ENCODE data around the gene NCKAP1. TPM values are rescaled to one million over a fixed set of nuclear protein-coding genes. Genes with fewer than 3 reads are reported as not detected.

Gene NCKAP1
- polyA plus RNA-seq, 1 donor: 83.6 TPM

DNA sequence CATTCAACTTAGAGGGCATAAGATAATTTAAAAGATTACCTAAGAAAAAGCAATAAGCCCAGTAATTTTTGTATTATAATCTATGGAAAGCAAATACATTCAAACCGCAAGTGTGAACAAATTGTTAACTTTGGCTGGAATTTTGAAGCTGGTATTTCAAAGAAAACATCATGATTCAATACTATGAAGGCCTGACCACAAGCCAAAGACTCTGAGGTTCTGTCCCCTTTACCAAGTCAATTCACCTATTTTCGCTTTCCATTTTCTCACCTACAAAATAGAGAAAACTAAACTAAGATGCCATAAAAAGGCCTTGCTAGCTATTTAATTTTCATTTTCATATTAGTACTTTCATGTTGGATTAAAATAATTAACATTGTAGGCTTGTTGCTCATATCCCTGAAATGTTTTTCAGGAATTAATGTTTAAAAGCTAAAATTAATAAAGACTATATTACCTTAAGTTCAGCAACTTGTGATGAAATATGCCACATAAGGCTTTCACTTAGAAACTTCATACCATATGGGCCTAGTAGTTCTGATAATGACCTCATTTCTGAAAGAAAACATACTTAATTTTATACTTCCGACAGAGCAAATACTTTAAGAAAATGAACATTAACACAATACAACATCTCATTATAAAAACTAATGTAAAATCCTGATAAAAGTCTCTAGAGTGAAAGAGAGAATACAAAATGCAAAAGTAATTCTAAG lies 86.2 kb downstream of the NCKAP1 start:
- DNase-seq (ENCODE audit: low read depth): no peak

DNA sequence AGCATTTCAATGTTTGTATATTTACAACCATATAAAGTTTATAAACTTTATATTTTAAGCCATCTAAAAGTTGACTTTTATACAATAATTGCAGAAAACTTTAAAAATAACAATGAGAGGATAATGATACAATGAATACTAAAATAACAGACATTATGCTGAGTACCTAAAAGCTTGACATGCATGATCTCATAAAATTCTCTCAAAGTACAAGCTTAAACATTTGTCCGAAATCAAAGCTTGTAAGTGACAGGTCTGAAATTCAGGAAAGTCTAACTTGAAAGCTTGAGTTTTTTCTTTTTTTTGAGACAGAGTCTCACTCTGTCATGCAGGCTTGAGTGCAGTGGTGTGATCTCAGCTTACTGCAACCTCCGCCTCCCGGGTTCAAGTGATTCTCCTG lies 87.7 kb downstream of the NCKAP1 start:
- DNase-seq (ENCODE audit: low read depth): no peak

DNA sequence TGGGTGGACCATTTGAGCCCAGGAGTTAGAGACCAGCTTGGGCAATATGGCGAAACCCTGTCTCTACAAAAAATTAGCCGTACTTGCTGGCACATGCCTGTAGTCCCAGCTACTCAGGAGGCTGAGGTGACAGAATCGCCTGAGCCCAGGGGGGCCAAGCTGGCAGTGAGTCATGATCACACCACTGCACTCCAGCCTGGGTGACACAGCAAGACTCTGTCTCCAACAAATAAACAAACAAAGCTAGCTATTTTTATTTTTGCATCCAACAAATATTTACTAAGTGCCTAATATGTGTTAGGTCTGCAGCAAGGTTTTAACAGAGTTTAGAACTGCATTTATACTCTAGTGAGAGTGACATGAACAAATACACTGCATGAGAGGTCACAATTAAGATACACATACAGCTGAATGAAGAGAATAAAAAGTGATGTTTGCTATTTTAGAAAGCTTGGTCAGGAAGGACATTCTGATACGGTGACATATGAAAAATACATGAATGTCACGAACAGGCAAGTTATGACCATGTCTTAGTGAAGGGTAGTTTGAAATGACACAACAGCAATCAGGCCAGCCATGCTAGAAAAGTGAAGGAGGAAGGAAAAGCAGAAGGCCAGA lies 88.6 kb downstream of the NCKAP1 start:
- no peak for DNase-seq (ENCODE audit: low read depth)

DNA sequence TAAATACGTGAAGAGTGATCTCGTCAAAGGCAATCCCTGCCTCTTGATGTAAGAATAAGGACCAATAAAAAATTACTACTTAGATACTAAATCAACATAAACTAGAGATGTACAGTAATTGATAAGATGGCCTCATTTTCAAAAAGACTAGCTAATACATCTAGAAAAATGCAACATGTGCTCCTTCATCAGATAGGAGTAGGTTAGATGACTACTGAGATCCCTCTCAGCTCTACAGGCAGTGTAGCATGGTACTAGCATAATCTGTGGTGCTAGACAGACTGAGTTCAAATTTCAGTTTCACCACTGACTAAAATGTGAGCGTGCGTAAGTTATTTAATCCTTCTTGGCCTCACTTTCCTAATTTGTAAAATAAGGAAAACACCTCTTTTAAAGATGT lies 89.2 kb downstream of the NCKAP1 start:
- no peak for DNase-seq (ENCODE audit: low read depth)

DNA sequence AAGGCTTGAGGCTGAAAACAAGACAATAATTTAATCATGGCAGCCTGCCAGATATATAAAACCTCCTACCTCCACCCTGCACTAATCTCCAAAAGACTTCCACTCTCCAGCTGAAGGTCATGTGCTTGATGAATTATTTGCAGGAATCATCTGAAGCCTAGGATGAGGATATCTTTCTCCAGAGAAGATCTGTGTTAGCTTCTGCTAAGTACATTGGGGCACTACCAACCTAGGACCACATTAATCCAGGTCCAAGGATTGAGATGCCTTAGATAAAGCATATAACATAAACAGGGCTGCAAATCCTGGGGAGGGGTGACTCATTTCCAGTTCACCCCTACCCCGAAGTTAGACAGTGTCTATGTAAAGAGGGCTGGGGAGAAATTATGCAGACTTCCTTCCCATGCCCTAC lies 91.3 kb downstream of the NCKAP1 start:
- DNase-seq (ENCODE audit: low read depth): no peak

DNA sequence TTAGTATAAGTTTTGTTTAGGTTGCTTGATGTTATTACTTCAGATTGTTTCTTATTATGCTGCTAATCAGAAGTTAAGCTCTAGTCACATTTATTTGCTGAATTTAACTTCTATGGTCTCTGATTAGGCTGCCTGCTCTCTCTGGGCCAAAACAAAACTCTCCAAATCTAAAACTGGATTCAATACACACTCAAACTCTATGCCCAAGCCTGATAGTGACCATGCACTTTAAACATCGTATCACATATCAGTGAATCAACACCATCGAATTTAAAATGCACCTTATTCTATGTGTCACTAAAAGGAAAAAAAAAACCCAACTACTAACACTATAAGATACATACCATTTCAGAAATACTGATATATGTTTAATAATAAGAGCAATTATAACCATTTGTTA lies 94.9 kb downstream of the NCKAP1 start:
- no peak for DNase-seq (ENCODE audit: low read depth)

DNA sequence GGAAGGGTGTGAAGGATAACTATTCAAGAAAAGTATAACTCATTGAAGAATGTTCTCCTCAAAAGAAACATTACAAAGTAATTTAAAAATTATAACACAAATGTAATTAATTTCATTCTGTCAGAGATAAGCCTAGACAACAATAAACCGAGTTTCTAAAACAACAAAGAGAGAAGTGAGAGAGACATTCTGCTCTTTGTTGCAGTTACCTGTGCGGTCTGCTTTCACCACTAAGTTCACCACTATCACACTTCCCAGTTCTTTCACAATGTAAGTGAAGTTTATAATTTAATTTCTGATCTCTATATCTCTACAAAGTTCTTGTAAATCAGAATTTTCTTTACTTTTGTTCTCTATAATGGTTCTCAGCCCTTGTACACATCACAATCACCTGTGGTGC lies 95.5 kb downstream of the NCKAP1 start:
- no peak for DNase-seq (ENCODE audit: low read depth)

DNA sequence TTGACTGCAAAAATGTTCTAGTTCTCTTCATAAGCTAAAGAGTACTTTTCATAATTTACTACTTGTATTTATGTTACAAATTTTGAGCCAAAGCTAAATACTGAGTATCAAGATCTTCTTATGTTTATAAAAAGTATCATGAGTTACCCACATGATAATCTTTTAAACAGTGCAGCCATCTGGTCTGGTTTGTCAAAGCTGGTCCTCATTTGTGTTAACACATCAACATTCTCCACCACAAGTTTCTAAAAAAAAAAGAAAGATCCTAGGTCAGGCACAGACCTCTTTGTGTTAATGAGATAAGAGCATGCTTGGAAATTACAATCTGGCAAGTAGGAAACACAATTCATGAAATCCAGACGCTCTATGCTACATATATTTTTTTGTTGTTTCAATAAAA lies 96.3 kb downstream of the NCKAP1 start:
- DNase-seq (ENCODE audit: low read depth): no peak

DNA sequence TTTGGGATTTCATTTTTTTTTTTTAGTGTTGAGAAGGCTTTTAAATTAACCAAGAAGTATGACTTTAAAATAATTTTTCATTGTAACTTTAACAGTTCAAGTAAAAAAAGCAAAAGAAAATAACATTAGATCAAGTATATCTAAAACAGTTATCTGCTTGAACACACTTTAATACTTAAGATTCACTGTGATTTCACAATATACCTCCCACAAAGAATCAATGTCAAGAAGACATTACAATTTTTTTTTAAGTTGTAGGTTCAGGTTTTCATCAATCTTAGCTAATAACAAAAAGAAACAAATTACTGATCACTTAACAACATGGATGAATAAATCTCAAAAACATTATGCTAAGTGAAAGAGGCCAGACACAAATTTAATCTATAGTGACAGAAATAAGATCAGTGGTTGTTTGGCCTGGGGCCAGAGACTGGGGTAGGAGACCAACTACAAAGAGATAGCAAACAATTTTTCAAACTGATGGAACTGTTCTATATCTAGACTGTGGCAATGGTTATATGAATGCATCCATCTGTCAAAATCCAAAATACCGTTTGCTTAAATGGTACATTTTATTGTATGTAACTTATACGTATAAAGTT lies 97.0 kb downstream of the NCKAP1 start:
- DNase-seq (ENCODE audit: low read depth): no peak

DNA sequence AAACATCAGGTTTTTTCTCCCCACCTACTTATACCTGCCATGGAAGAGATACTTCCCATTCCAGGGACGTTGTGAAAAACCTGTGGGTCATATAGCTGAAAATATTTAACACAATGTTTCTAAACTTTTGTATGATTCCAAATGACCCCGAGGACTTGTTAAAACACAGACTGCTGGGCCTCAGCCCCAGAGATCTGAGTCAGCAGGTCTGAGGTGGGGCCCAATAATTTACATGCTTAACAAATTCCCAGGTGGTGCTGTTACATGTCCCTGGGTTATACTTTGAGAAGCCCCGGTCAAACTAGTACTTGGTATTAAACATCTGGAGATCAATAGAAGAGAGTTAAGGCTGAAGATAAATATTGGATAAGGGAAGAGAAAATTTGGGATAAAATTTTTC lies 100.4 kb downstream of the NCKAP1 start:
- DNase-seq (ENCODE audit: low read depth): no peak

DNA sequence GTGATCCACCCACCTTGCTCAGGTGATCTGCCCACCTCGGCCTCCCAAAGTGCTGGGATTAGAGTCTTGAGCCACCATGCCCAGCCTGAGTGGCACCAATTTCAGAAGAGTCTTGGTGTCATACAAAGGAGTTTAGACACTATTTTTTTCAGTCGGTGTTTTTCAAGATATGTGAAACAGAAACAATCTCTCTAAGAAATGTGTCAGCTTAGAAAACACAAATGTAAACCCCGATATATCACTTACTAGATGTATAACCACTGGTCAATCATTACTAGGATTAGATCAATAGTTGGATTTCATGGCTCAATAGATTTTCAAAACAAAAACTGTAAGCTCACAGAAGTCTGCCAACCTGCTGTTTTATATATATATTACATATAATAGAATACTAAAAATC lies 104.6 kb downstream of the NCKAP1 start:
- DNase-seq (ENCODE audit: low read depth): no peak

DNA sequence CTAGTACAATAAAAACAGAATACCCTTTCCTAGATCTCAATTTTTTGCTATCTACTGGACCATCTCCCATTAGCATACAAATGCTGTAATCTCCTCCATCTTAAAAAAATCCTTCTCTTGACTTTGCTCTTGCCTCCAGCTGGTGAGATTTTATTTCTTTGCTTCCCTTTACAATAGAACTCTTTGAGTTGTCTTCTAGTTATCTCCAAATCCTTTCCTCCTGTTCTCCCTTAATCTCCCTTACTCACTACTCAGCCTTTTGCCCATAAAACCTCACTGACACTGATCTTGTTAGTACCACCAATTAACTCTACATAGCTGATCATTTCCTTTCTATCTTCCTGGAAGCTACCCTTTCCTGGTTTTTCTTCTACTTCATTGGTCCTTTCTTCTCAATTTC lies 108.3 kb downstream of the NCKAP1 start:
- no peak for DNase-seq (ENCODE audit: low read depth)

DNA sequence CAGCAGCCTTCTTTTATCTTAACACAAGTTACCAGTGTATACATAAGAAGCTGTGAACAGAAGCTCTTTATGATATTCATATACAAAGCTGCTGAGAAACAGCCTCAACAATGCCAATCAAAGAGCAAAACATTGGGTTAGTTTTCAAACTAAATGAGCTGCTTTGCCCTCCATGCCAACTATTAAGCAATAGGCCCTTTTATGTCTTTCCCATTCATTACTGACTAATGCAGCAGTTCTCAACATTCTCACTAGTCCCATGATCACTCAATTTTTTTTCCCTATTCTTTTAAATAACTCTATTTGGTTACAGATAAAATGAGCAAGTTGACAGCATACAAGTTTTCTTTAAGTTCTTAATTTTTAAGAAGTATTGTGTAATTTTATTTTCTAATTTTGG lies 114.0 kb downstream of the NCKAP1 start:
- DNase-seq (ENCODE audit: low read depth): no peak

DNA sequence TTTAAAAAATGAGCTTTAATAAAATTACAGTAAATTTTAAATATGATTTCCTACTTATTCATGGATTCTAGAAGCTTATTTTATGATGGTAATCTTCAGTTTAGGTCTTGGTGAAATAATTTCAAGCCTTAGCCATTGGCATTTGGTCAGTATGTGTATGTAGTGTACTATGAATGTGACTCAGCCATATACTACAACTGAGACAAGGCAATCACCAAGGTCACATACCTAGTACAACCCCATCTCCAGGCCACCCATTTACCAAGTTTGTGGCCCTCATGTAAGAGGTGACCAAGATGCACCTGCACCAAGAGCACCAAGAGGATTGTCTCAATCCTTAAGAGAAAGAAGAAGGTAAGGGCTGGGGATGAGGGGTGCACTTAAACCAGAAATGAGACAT lies 117.0 kb downstream of the NCKAP1 start:
- no peak for DNase-seq (ENCODE audit: low read depth)

DNA sequence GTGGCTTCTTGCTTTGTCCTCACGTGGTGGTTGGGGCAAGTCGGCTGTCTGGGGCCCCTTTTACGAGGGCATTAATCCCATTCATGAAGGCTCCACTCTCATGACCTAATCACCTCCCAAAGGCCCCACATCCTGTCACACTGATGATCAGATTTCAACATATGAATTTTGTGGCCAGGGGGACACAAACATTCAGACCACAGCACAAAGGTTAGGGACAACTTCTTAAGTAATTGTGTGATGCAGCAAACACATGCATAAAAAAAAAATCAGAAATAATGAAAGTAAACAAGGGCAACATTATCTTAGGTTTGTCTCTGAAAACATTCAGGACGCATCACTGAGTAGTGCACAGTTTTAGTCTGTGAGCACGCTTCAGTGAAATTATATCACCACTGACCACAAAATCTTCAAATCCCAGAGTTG lies 117.6 kb downstream of the NCKAP1 start:
- DNase-seq (ENCODE audit: low read depth): no peak

DNA sequence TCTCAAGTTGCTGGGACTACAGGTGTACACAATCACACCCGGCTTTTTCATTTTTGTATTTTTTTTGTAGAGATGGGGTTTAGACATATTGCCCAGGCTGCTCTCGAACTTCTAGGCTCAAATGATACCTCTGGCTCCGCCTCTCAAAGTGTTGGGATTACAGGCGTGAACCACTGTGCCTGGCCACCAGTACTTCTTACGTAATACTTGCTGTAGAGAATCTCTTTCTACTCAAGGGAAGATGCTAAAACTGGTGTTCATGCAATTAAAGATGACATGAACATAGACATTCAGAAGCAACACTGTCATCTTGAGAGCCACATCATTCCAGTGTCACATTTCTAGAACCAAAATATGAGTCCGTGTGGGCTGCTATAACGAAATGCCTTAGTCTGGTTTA lies 118.2 kb downstream of the NCKAP1 start:
- no peak for DNase-seq (ENCODE audit: low read depth)

DNA sequence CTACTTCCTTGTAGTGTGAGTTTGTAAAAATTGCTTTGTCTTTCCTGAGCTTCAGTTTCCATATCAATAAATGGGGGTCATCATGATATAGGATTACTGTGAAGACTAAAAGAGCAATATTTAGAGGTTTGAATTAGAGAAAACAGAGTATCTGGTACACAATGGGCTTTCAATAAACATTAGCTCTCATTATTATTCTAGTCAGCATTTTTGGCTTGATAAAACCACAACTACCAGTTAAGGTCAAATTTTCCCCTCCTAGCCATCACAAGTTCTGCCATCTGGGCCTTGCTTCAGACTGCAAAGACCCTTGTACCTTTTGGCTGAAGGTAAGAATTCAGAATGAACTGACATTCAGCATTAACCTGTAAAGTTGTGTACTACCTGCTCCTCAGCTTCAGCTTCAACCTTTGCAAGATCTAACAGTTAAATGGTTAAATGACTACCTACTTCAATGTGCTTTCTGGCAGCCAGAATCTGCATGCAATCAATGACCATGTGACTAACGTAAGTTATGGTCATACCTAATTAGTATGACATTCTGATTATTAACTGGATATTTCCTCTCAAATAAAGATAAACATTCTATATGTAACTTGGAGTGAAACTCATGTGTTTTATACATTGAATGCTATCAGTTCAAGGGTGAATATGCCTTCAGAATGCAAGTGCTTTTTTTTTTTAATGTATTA lies 119.2 kb downstream of the NCKAP1 start:
- DNase-seq (ENCODE audit: low read depth): no peak

DNA sequence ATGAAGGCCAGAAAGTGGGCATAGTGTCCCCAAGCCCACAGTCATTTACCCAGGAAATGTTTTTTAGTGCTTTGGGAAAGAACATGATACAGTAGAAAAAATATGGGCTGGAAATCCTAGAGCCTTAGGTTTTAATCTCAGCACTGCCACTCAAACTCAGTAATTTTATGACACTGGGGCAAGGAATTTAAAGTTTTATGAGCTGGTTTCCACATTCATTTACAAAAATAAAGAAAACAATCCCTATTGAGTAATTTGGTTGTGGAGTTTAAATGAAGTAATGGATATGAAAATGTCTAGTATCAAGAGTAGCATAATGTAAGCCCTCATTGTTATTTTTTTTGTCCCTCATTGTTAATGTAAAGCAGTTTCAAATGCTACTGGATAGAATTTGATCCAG lies 120.3 kb downstream of the NCKAP1 start:
- DNase-seq (ENCODE audit: low read depth): no peak

DNA sequence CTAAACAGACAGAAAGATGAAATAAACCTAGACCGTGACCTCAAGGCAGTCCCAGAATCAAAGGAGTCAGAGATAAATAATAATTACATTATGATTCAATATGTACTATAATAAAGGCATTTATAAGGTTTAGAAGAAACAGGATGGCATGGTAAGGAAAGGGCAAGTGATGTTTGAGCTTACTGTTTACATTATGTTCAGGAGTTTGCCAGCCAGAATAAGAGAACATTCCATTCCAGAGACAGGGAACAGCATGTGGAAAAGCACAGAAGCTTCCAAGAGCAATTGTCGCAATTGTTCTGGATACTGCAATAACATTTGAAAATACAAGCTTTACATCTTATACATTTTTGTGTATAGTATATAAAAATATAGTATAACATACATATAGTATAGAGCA lies 121.8 kb downstream of the NCKAP1 start:
- no peak for DNase-seq (ENCODE audit: low read depth)

DNA sequence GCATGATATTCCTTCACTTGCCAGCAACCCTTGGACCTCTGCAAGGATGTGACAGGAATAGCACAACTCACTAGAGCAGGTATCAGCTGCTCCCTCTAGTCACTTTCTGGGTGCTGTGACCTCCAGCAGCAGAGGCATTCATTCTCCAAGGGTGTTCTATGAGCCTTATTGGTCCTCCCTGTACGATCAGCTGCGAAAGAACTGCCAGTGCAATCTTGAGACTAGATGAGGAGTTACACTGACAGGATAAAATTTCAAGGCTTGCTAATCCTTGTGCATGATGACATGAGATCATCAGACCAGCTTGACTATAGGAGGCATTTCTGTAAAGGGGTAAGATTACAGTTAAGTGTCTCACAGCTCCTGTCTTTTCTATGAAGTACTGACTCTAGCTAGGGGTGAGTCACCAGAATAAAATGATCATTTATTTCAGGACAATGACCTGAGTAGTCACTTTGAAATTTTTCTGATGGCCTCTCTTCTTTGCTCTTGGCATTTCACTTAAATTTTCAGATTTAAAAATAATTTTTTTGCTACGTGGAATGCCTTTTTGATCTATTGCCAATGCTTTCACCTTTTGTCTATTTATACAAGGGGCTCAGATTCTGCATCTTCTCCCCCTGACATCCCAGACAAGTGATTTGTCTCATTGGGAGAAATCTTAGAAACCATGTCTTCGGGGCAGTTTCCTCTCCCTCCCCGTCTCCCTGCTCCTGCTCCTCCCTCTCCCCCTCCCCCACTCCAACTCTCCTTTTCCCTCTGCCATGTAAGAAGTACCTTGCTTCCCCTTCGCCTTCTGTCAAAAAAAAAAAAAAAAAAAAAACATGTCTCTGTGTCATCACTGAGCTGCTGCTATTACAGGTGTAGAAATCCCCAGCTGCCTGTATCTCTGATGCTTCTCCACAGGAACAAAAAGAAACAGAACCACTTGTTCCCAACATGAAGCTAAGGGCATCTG lies 122.6 kb downstream of the NCKAP1 start:
- no peak for DNase-seq (ENCODE audit: low read depth)

DNA sequence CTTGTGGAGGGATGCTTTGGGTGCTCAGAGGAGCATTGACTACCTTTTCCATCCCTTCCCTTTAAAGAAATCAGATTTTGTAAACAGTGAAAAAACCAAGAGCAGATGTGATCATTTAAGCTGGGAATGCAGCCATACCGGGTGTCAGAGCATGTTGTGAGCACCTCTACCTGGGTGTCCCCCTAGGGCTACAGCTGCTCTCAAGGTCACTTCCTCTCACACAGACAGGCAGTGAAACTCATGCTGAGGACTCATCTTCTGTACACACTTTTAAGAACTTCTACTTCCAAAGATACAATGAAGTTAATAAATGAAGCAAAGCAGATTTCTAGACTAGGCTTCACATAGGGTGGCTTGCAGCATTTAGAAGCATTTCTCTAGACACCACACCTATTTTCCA lies 123.4 kb downstream of the NCKAP1 start:
- no peak for DNase-seq (ENCODE audit: low read depth)

DNA sequence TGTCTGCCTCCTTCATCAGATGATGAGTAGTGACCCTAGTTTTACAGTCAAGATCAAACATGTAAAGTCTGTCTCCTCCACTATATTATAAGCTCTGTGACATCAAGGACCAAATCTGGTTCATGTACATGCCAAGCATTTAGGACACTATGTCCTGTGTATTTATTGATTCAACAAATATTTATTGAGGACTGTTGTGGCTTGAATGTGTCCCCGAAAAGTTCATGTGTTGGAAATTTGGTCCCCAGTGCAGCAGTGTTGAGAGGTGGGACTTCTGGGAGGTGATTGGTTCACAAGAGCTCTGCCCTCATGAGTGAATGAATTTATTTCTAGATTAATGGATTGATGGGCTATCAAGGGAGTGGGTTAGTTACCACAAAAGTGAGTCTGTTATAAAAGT lies 125.2 kb downstream of the NCKAP1 start:
- DNase-seq (ENCODE audit: low read depth): no peak

Data from forelimb muscle (tissue), 1 donor.